ENCODE results near the gene PADI3. TPM values are rescaled to one million over a fixed set of nuclear protein-coding genes. Genes with fewer than 3 reads are reported as not detected.

Gene PADI3
- total and polyA plus RNA-seq, 2 of the 13 experiments (the other 11 are each of a cell fraction or from before 2014, with no cell fraction given), result not detected

- no peak for TF ChIP-seq MATR3 (CRISPR knock-in tag; IDR thresholded peaks at IDR 0.05)
- TF ChIP-seq ZNF800 (CRISPR knock-in tag; IDR thresholded peaks at IDR 0.05), result no peak
- no peak for TF ChIP-seq HMGXB4 (CRISPR knock-in tag; IDR thresholded peaks at IDR 0.05; ENCODE audit: borderline replicate concordance in 1 of 2, low read depth in 1 of 2)
- TF ChIP-seq CENPBD1 (CRISPR knock-in tag; IDR thresholded peaks at IDR 0.05; ENCODE audit: borderline replicate concordance, low read depth), result no peak
- TF ChIP-seq KDM5A (IDR thresholded peaks at IDR 0.05; ENCODE audit: borderline replicate concordance, low read length), result no peak
- TF ChIP-seq HNF4A (CRISPR knock-in tag; IDR thresholded peaks at IDR 0.05), result no peak
- TF ChIP-seq, protein P1, sequence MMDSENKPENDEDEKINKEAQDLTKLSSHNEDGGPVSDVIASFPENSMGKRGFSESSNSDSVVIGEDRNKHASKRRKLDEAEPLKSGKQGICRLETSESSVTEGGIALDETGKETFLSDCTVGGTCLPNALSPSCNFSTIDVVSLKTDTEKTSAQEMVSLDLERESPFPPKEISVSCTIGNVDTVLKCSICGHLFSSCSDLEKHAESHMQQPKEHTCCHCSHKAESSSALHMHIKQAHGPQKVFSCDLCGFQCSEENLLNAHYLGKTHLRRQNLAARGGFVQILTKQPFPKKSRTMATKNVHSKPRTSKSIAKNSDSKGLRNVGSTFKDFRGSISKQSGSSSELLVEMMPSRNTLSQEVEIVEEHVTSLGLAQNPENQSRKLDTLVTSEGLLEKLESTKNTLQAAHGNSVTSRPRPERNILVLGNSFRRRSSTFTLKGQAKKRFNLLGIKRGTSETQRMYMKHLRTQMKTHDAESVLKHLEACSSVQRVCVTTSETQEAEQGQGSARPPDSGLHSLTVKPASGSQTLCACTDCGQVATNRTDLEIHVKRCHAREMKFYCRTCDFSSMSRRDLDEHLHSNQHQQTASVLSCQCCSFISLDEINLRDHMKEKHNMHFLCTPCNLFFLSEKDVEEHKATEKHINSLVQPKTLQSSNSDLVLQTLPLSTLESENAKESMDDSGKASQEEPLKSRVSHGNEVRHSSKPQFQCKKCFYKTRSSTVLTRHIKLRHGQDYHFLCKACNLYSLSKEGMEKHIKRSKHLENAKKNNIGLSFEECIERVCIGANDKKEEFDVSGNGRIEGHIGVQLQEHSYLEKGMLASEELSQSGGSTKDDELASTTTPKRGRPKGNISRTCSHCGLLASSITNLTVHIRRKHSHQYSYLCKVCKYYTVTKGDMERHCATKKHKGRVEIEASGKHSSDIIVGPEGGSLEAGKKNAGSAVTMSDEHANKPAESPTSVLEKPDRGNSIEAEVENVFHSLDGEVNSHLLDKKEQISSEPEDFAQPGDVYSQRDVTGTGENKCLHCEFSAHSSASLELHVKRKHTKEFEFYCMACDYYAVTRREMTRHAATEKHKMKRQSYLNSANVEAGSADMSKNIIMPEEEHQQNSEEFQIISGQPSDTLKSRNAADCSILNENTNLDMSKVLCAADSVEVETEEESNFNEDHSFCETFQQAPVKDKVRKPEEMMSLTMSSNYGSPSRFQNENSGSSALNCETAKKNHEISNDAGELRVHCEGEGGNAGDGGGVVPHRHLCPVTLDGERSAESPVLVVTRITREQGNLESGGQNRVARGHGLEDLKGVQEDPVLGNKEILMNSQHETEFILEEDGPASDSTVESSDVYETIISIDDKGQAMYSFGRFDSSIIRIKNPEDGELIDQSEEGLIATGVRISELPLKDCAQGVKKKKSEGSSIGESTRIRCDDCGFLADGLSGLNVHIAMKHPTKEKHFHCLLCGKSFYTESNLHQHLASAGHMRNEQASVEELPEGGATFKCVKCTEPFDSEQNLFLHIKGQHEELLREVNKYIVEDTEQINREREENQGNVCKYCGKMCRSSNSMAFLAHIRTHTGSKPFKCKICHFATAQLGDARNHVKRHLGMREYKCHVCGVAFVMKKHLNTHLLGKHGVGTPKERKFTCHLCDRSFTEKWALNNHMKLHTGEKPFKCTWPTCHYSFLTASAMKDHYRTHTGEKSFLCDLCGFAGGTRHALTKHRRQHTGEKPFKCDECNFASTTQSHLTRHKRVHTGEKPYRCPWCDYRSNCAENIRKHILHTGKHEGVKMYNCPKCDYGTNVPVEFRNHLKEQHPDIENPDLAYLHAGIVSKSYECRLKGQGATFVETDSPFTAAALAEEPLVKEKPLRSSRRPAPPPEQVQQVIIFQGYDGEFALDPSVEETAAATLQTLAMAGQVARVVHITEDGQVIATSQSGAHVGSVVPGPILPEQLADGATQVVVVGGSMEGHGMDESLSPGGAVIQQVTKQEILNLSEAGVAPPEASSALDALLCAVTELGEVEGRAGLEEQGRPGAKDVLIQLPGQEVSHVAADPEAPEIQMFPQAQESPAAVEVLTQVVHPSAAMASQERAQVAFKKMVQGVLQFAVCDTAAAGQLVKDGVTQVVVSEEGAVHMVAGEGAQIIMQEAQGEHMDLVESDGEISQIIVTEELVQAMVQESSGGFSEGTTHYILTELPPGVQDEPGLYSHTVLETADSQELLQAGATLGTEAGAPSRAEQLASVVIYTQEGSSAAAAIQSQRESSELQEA (CRISPR knock-in tag; IDR thresholded peaks at IDR 0.05; ENCODE audit: not compliant biosample characterization), result no peak
- no peak for TF ChIP-seq U2AF2 (IDR thresholded peaks at IDR 0.05; ENCODE audit: low read depth, low read length)
These were observed 33.9 kb downstream of the PADI3 start (continued) for GRCh38 chr1:17282836-17283235.

All from HepG2 (cell line).